GM18951 (cell line): ENCODE data around the gene COPS2.
"Not testable (repeated sequence)": the region's sequence is repeated elsewhere in the genome, so short reads cannot be mapped to it uniquely, and the experiment has no call there.

Source experiments
- POLR2A ChIP-seq: IDR thresholded peaks from 4 replicates; pipeline ENCODE4 v1.6.1; 2011; ENCODE audit warnings: mild to moderate bottlenecking; ENCODE audit not compliant: insufficient read length, insufficient read depth; ENCODE audit errors: extremely low read depth
- in situ Hi-C: fragments of 300-500 bp; cut with MboI; formaldehyde crosslinking; loops from one replicate; pipeline ENCODE4 v1.12.0; 2022; ENCODE audit warnings: low sequenced_read_pairs, mixed read lengths, inconsistent platforms; ENCODE audit not compliant: unreplicated experiment

The COPS2 gene

GRCh38 chr15:49155110-49155833, at the start of gene COPS2:
Gene COPS2, minus strand, starts transcription at chr15:49155599. Its CDS starts 21 bp downstream, at chr15:49155578.
- peak; percentile 74 for TF ChIP-seq POLR2A
- in situ Hi-C loops, result no loop called here

GRCh38 chr15:49200347-49200746, 44.9 kb upstream of the COPS2 start:
- in situ Hi-C loops, result no loop called here
- no peak for TF ChIP-seq POLR2A

- in situ Hi-C loops, result no loop called here
- TF ChIP-seq POLR2A, result no peak
Measured at GRCh38 chr15:49199666-49200065, 44.3 kb upstream of the COPS2 start.

- in situ Hi-C loops, result no loop called here
- no peak for TF ChIP-seq POLR2A
Measured at GRCh38 chr15:49196856-49197255, 41.5 kb upstream of the COPS2 start.

- in situ Hi-C loops, result no loop called here
- no peak for TF ChIP-seq POLR2A
Measured at GRCh38 chr15:49191892-49192291, 36.5 kb upstream of the COPS2 start.

GRCh38 chr15:49190586-49190985, 35.2 kb upstream of the COPS2 start:
- no peak for TF ChIP-seq POLR2A
- in situ Hi-C loops, result no loop called here

GRCh38 chr15:49189631-49190030, 34.2 kb upstream of the COPS2 start:
- TF ChIP-seq POLR2A, result no peak
- in situ Hi-C loops, result no loop called here

- in situ Hi-C loops, result no loop called here
Measured at GRCh38 chr15:49188933-49189332, 33.5 kb upstream of the COPS2 start.

GRCh38 chr15:49187549-49188245, 32.3 kb upstream of the COPS2 start:
- in situ Hi-C loops, result no loop called here

More at GRCh38 chr15:49188933-49189332, 33.5 kb upstream of the COPS2 start:
- no peak for TF ChIP-seq POLR2A

GRCh38 chr15:49185473-49185872, 30.1 kb upstream of the COPS2 start:
- in situ Hi-C loops, result no loop called here
- TF ChIP-seq POLR2A, result no peak

More at GRCh38 chr15:49187549-49188245, 32.3 kb upstream of the COPS2 start:
- no peak for TF ChIP-seq POLR2A

- in situ Hi-C loops, result not testable (repeated sequence)
Measured at GRCh38 chr15:49183741-49184140, 28.3 kb upstream of the COPS2 start.

GRCh38 chr15:49182128-49182527, 26.7 kb upstream of the COPS2 start:
- TF ChIP-seq POLR2A, result no peak

GRCh38 chr15:49179433-49180190, 24.2 kb upstream of the COPS2 start:
- no peak for TF ChIP-seq POLR2A
- in situ Hi-C loops, result no loop called here

More at GRCh38 chr15:49182128-49182527, 26.7 kb upstream of the COPS2 start:
- in situ Hi-C loops, result no loop called here
